Epithelial cell of proximal tubule (primary cell): ENCODE results near the gene PRAMEF12. TPM values are rescaled to one million over a fixed set of nuclear protein-coding genes. Genes with fewer than 3 reads are reported as not detected.
"Not testable (repeated sequence)": the region's sequence is repeated elsewhere in the genome, so short reads cannot be mapped to it uniquely, and the experiment has no call there.

Source experiments
- DNase-seq: peaks from one replicate; pipeline ENCODE4 v3.0.0-alpha.2; 2011; ENCODE audit warnings: low read depth
- H3K4me3 ChIP-seq: 2 replicates; pipeline ENCODE4 v1.5.1; 2011; ENCODE audit warnings: low read depth, mild to moderate bottlenecking, low read length
- CTCF ChIP-seq: conservative IDR thresholded peaks from 2 replicates; pipeline ENCODE4 v1.5.1; 2012; ENCODE audit warnings: low read depth, mild to moderate bottlenecking, low read length
- total RNA-seq: library from RNA; depleted of rRNA; stranded (reverse); fragments of >200 nt; gene quantifications from 2 replicates; pipeline ENCODE4 v1.2.3, GENCODE V29; 2015

PRAMEF12 gene
- total RNA-seq, 1 donor from 2014 or later: not detected

- TF ChIP-seq CTCF: no peak
- DNase-seq: no peak
- no peak overlapping the region for H3K4me3 ChIP-seq
These were observed 3.4 kb downstream of the PRAMEF12 start for GRCh38 chr1:12776801-12777557.

- no peak for DNase-seq
- TF ChIP-seq CTCF: no peak
- H3K4me3 ChIP-seq: no peak overlapping the region
These were observed 4.5 kb downstream of the PRAMEF12 start for GRCh38 chr1:12778061-12778460.

- DNase-seq: no peak
- no peak for TF ChIP-seq CTCF
- no peak overlapping the region for H3K4me3 ChIP-seq
These were observed 5.4 kb downstream of the PRAMEF12 start for GRCh38 chr1:12778907-12779306.

GRCh38 chr1:12781488-12781887, 8.0 kb downstream of the PRAMEF12 start:
- not testable (repeated sequence) for DNase-seq, H3K4me3 ChIP-seq

GRCh38 chr1:12783783-12784182, 10.2 kb downstream of the PRAMEF12 start:
- H3K4me3 ChIP-seq, DNase-seq: not testable (repeated sequence)
- TF ChIP-seq CTCF: peak; percentile 13

GRCh38 chr1:12784729-12785128, 11.2 kb downstream of the PRAMEF12 start:
- H3K4me3 ChIP-seq, DNase-seq: not testable (repeated sequence)

GRCh38 chr1:12791097-12791496, 17.6 kb downstream of the PRAMEF12 start, which contains the start of gene PRAMEF1:
Gene PRAMEF1 (plus strand): TSS chr1:12791397. CDS start chr1:12793228, 1,831 bp downstream.
- DNase-seq, H3K4me3 ChIP-seq: not testable (repeated sequence)

- no peak for DNase-seq
- no peak overlapping the region for H3K4me3 ChIP-seq
- TF ChIP-seq CTCF: no peak
These were observed 25.4 kb downstream of the PRAMEF12 start for GRCh38 chr1:12798911-12799310.

- DNase-seq: no peak
- no peak for TF ChIP-seq CTCF
- H3K4me3 ChIP-seq: no peak overlapping the region
These were observed 26.2 kb downstream of the PRAMEF12 start for GRCh38 chr1:12799730-12800129.
